ENCODE data around the gene BRD9. TPM values are rescaled to one million over a fixed set of nuclear protein-coding genes. Genes with fewer than 3 reads are reported as not detected.

BRD9 gene
- total and polyA plus RNA-seq, 9 of the 15 experiments (the other 6 are each of a cell fraction or from before 2014, with no cell fraction given), result 2.4 to 68.7 (median 44.9) TPM

GRCh38 chr5:882253-883183 lies 10.1 kb downstream of the BRD9 start:
- H3K4me1 ChIP-seq (replicated peaks in 1 of 2; ENCODE audit: control insufficient read depth in 2 of 2, insufficient read depth in 2 of 2, low read length in 2 of 2), result peaks cover 0 to 22% of the 10 kb centered on the region in 2 experiments; a peak in 1 of 5 replicates
- WGBS (ENCODE audit: insufficient coverage, low coverage, missing lambda C conversion rate), result 95% methylated on average over 32 of the region's 33 CpGs
- no peaks in the 10 kb centered on the region for H3K9me3 ChIP-seq (replicated peaks; ENCODE audit: control insufficient read depth, insufficient read depth, low read depth, low read length)
- POLR2A ChIA-PET, result interaction anchor here (0.8 kb wide), 1 partner anchor 11 kb away, joined by 4 read pairs; the partner anchor contains the start of genes BRD9 and TRIP13
- ATAC-seq, result no peak
- peak; percentile 52 for FAIRE-seq
- no peaks in the 10 kb centered on the region for H3K27me3 ChIP-seq (ENCODE audit: control insufficient read depth in 2 of 2, insufficient read depth in 2 of 2, low read length in 2 of 2)
- H3K36me3 ChIP-seq (ENCODE audit: control insufficient read depth, insufficient read depth, low read length), result peaks cover 79% of the 10 kb centered on the region
- no TSS peak for BruUV-seq (replicated peaks)
- H3K4me2 ChIP-seq (ENCODE audit: insufficient read depth, low read length), result no peak overlapping the region
- H3K4me3 ChIP-seq, result no peak overlapping the region
- intact Hi-C loops (cut with micrococcal nuclease), result no loop called here
- H3K9me1 ChIP-seq (ENCODE audit: control insufficient read depth, insufficient read depth, low read length), result no peaks in the 10 kb centered on the region
- in situ Hi-C loops (cut with MboI), result no loop called here
- H3K9ac ChIP-seq (ENCODE audit: insufficient read depth in 1 of 2, low read depth in 2 of 2, low read length in 2 of 2), result no peak overlapping the region
- no peak overlapping the region for H2AFZ ChIP-seq (ENCODE audit: low read depth, low read length)
- TF ChIP-seq EGR1 (conservative IDR thresholded peaks at IDR 0.05) (no peak), POLR2A (conservative IDR thresholded peaks at IDR 0.05) (peak; percentile 57), SUPT5H (IDR thresholded peaks at IDR 0.05) (peak; percentile 47; the same call in 1 of the 2 replicates), RBM22 (IDR thresholded peaks at IDR 0.05; ENCODE audit: low read depth, low read length, poor library complexity, severe bottlenecking) (peak; percentile 52), RBFOX2 (IDR thresholded peaks at IDR 0.05; ENCODE audit: low read depth, low read length) (peak; percentile 56; the same call in 1 of the 2 replicates), ZNF79 (CRISPR knock-in tag; IDR thresholded peaks at IDR 0.05; ENCODE audit: low read depth) (no peak), POLR2G (IDR thresholded peaks at IDR 0.05; ENCODE audit: low read depth, low read length) (peak; percentile 67), MAZ (CRISPR knock-in tag; conservative IDR thresholded peaks at IDR 0.05 in 1 of 2, IDR thresholded peaks at IDR 0.05 in 1 of 2) (no peak), FOXO4 (CRISPR knock-in tag; IDR thresholded peaks at IDR 0.05) (no peak), CBFB (CRISPR knock-in tag; IDR thresholded peaks at IDR 0.05) (peak; percentile 64; the same call in 1 of the 2 replicates), ZBTB1 (CRISPR knock-in tag; IDR thresholded peaks at IDR 0.05; ENCODE audit: borderline replicate concordance, low read depth) (peak; percentile 95), STAT5A (IDR thresholded peaks at IDR 0.05; ENCODE audit: borderline replicate concordance, low read length) (peak; percentile 44; the same call in 1 of the 2 replicates)
- TF ChIP-seq, protein P1, sequence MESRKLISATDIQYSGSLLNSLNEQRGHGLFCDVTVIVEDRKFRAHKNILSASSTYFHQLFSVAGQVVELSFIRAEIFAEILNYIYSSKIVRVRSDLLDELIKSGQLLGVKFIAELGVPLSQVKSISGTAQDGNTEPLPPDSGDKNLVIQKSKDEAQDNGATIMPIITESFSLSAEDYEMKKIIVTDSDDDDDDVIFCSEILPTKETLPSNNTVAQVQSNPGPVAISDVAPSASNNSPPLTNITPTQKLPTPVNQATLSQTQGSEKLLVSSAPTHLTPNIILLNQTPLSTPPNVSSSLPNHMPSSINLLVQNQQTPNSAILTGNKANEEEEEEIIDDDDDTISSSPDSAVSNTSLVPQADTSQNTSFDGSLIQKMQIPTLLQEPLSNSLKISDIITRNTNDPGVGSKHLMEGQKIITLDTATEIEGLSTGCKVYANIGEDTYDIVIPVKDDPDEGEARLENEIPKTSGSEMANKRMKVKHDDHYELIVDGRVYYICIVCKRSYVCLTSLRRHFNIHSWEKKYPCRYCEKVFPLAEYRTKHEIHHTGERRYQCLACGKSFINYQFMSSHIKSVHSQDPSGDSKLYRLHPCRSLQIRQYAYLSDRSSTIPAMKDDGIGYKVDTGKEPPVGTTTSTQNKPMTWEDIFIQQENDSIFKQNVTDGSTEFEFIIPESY (CRISPR knock-in tag; IDR thresholded peaks at IDR 0.05), result no peak
- TF ChIP-seq, protein P2, sequence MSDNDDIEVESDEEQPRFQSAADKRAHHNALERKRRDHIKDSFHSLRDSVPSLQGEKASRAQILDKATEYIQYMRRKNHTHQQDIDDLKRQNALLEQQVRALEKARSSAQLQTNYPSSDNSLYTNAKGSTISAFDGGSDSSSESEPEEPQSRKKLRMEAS (CRISPR knock-in tag; IDR thresholded peaks at IDR 0.05), result peak; percentile 43; the same call in 1 of the 2 replicates
- TF ChIP-seq, protein P3, sequence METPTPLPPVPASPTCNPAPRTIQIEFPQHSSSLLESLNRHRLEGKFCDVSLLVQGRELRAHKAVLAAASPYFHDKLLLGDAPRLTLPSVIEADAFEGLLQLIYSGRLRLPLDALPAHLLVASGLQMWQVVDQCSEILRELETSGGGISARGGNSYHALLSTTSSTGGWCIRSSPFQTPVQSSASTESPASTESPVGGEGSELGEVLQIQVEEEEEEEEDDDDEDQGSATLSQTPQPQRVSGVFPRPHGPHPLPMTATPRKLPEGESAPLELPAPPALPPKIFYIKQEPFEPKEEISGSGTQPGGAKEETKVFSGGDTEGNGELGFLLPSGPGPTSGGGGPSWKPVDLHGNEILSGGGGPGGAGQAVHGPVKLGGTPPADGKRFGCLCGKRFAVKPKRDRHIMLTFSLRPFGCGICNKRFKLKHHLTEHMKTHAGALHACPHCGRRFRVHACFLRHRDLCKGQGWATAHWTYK (CRISPR knock-in tag; IDR thresholded peaks at IDR 0.05), result peak; percentile 66; the same call in 1 of the 2 replicates
- peaks cover 62% of the 10 kb centered on the region for H3K79me2 ChIP-seq (ENCODE audit: control insufficient read depth, insufficient read depth, low read length)
- H3K27ac ChIP-seq (ENCODE audit: extremely low read depth, low read depth, low read length), result no peak overlapping the region
- H4K20me1 ChIP-seq (replicated peaks; ENCODE audit: control insufficient read depth, insufficient read depth, low read length), result peaks cover 20% of the 10 kb centered on the region
- CTCF ChIA-PET (ENCODE audit: low intra/inter-chr PET ratio), result no interaction called here
- no peak for DNase-seq (ENCODE audit: extremely low read depth in 1 of 4, low spot score in 3 of 4)

All from K562 (cell line).